ENCODE data around the gene TRIM44. TPM values are rescaled to one million over a fixed set of nuclear protein-coding genes. Genes with fewer than 3 reads are reported as not detected.

Gene TRIM44
- total RNA-seq, 1 experiment from 2014 or later, result 33.4 TPM

DNA sequence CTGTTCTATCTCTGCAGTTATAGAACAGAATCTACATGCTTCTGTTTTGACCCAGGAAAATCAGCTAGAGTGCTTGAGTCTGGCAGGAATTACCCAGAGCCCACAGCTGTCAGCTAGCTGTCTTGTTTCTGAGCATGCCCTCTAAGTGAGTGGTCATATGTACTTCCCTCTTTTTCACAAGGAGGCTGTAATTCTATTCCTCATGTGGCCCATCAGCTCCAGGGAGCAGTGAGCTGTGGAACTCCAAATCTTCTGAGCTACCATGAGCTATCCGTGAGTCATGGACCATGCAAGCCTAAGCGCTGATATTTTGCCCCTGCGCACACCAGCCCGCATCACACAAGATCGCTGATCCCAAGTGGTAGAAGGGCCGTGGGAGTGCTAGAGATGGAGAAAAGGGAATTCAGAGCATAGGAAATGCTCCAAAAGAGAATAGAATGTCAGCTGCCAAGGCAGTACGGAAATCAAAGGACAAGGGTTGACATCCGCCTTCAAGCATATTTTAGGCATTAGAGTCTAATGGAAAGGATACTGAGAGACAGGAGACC, 38.9 kb upstream of the TRIM44 start:
- Histone ChIP-seq H3K4me3 (replicated peaks in 1 of 2; ENCODE audit: low read depth in 1 of 2, low read length in 2 of 2) (no peak overlapping the region), H2AFZ (ENCODE audit: low read depth, low read length, poor library complexity, severe bottlenecking) (no peak overlapping the region), H3K27ac (ENCODE audit: low read depth, low read length) (no peak overlapping the region), H3K79me2 (ENCODE audit: insufficient read depth, low read length) (peaks cover 10% of the 10 kb centered on the region; the same call in 1 of the 2 replicates), H3K9me2 (ENCODE audit: insufficient read depth) (no peaks in the 10 kb centered on the region), H3K4me1 (ENCODE audit: control insufficient read depth in 1 of 2, insufficient read depth in 2 of 2, low read length in 2 of 2) (peaks cover 9 to 50% of the 10 kb centered on the region in 2 experiments; a peak in 3 of 4 replicates), H3K9me3 (ENCODE audit: control insufficient read depth in 1 of 2, insufficient read depth in 1 of 2, low read depth in 1 of 2, low read length in 2 of 2) (no peaks in the 10 kb centered on the region), H3K36me3 (ENCODE audit: control insufficient read depth in 1 of 2, insufficient read depth in 2 of 2, low read length in 2 of 2) (no peaks in the 10 kb centered on the region), H3K4me2 (ENCODE audit: low read length) (peak overlapping the region; percentile 8), H3K27me3 (ENCODE audit: insufficient read depth, low read length) (no peaks in the 10 kb centered on the region), H4K20me1 (ENCODE audit: insufficient read depth) (no peaks in the 10 kb centered on the region), H3K9ac (ENCODE audit: low read length) (no peak overlapping the region)
- POLR2A ChIA-PET, result no interaction called here
- ATAC-seq (no peak), DNase-seq (ENCODE audit: low read depth, low spot score) (no peak)
- TF ChIP-seq EZH2 (IDR thresholded peaks at IDR 0.05), result no peak
- TF ChIP-seq CTCF (IDR thresholded peaks at IDR 0.05 in 2 of 3, conservative IDR thresholded peaks at IDR 0.05 in 1 of 3; ENCODE audit: borderline replicate concordance in 1 of 3, insufficient read depth in 1 of 3, low read depth in 2 of 3, low read length in 2 of 3), result no peak
- TF ChIP-seq, protein P1, sequence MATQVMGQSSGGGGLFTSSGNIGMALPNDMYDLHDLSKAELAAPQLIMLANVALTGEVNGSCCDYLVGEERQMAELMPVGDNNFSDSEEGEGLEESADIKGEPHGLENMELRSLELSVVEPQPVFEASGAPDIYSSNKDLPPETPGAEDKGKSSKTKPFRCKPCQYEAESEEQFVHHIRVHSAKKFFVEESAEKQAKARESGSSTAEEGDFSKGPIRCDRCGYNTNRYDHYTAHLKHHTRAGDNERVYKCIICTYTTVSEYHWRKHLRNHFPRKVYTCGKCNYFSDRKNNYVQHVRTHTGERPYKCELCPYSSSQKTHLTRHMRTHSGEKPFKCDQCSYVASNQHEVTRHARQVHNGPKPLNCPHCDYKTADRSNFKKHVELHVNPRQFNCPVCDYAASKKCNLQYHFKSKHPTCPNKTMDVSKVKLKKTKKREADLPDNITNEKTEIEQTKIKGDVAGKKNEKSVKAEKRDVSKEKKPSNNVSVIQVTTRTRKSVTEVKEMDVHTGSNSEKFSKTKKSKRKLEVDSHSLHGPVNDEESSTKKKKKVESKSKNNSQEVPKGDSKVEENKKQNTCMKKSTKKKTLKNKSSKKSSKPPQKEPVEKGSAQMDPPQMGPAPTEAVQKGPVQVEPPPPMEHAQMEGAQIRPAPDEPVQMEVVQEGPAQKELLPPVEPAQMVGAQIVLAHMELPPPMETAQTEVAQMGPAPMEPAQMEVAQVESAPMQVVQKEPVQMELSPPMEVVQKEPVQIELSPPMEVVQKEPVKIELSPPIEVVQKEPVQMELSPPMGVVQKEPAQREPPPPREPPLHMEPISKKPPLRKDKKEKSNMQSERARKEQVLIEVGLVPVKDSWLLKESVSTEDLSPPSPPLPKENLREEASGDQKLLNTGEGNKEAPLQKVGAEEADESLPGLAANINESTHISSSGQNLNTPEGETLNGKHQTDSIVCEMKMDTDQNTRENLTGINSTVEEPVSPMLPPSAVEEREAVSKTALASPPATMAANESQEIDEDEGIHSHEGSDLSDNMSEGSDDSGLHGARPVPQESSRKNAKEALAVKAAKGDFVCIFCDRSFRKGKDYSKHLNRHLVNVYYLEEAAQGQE (IDR thresholded peaks at IDR 0.05; ENCODE audit: low read depth), result no peak
- TF ChIP-seq POLR2AphosphoS5 (IDR thresholded peaks at IDR 0.05; ENCODE audit: low read depth, low read length), result no peak
- TF ChIP-seq FOSL1 (IDR thresholded peaks at IDR 0.05; ENCODE audit: low read depth), result no peak
- no peak for TF ChIP-seq EZH2phosphoT487 (IDR thresholded peaks at IDR 0.05; ENCODE audit: borderline replicate concordance)
- TF ChIP-seq ZNF274 (IDR thresholded peaks at IDR 0.05; ENCODE audit: low read depth, low read length), result no peak
- TF ChIP-seq ELF1 (IDR thresholded peaks at IDR 0.05; ENCODE audit: borderline replicate concordance, low read depth), result no peak
- TF ChIP-seq CBX3 (IDR thresholded peaks at IDR 0.05; ENCODE audit: low read depth), result no peak
- TF ChIP-seq SRF (IDR thresholded peaks at IDR 0.05; ENCODE audit: low read depth), result no peak
- TF ChIP-seq, protein P2, sequence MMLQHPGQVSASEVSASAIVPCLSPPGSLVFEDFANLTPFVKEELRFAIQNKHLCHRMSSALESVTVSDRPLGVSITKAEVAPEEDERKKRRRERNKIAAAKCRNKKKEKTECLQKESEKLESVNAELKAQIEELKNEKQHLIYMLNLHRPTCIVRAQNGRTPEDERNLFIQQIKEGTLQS (IDR thresholded peaks at IDR 0.05), result no peak
- no peak for TF ChIP-seq CEBPB (IDR thresholded peaks at IDR 0.05; ENCODE audit: low read depth)
- no peak for TF ChIP-seq YY1 (IDR thresholded peaks at IDR 0.05; ENCODE audit: extremely low read depth, insufficient replicate concordance, low read depth, low read length)
- TF ChIP-seq POLR2A (IDR thresholded peaks at IDR 0.05; ENCODE audit: borderline replicate concordance, extremely low read depth, insufficient read depth, insufficient read length), result no peak
- no peak for TF ChIP-seq EGR1 (IDR thresholded peaks at IDR 0.05; ENCODE audit: low read depth)
- TF ChIP-seq MAX (IDR thresholded peaks at IDR 0.05), result no peak
- TF ChIP-seq RAD21 (IDR thresholded peaks at IDR 0.05; ENCODE audit: low read depth), result no peak
- no TSS peak for BruUV-seq (replicated peaks)
- CTCF ChIA-PET, result interaction anchor here (1.6 kb wide), 1 partner anchor 198 kb away, joined by 9 read pairs; no protein-coding TSS in a partner anchor
- RAD21 ChIA-PET (ENCODE audit: low non-redundant PET in 1 of 2, low total read pairs in 2 of 2, uncharacterized antibody in 2 of 2, unreplicated experiment in 2 of 2), result no interaction called here
- intact Hi-C loops (cut with micrococcal nuclease), result no loop called here

All from HCT116 (cell line).